T-helper 2 cell treated with Interferon-gamma antibody and Interleukin-4, amounts not matched to agents 100 ng/mL and 5 ng/mL, for 36 hours (primary cell): ENCODE data around the gene BAG3. TPM values are rescaled to one million over a fixed set of nuclear protein-coding genes. Genes with fewer than 3 reads are reported as not detected.
"Not testable (repeated sequence)": the region's sequence is repeated elsewhere in the genome, so short reads cannot be mapped to it uniquely, and the experiment has no call there.

Experiments used
- intact Hi-C: fragments of 100-400 bp; cut with micrococcal nuclease; formaldehyde crosslinking; loops from one replicate; pipeline ENCODE4 v1.15.1; 2023
- total RNA-seq: library from RNA; stranded (reverse); gene quantifications from 2 replicates; pipeline ENCODE4 v1.2.3, GENCODE V29; 2022

BAG3 gene
- total RNA-seq, 1 donor from 2014 or later, result 19.2 TPM

DNA sequence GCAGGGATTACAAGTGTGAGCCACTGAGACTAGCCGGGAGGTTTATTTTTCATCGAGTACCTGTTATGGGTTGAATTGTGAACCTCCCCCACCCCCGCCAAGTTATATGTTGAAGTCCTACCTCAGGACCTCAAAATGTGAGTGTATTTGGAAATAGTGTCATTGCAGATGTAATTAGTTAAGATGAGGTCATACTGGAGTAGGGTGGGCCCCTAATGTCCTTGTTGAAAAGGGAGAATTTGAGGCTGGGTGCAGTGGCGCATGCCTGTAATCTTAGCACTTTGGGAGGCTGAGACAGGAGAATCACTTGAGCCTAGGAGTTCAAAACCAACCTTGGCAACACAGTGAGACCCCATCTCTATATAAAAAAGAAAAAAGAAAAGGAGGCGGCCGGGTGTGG, 10.8 kb upstream of the BAG3 start:
- intact Hi-C loops, result no loop called here

DNA sequence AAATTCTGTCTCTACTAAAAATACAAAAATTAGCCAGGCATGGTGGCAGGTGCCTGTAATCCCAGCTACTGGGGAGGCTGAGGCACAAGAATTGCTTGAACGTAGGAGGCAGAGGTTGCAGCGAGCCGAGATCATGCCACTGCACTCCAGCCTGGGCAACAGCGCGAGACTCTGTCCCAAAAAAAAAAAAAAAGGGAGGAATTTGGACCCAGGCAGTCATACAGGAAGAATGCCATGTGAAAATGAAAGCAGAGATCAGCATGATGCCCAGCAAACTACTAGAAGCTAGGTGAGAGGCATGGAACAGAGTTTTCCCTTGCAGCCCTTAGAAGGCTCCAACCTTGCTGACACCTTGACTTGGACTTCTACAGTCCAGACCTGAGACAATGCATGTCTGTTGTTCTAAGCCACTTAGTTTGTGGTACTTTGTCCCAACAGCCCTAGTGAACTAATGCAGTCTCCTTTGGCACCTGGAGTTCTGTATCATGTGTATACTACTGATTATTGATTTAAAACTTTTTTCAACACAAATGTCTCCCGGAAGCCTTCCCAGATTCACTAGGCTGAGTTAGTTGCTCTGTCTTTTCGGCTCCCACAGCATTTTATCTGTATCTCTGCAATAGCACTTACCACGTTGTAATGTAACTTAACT, 10.2 kb upstream of the BAG3 start:
- intact Hi-C loops, result no loop called here

DNA sequence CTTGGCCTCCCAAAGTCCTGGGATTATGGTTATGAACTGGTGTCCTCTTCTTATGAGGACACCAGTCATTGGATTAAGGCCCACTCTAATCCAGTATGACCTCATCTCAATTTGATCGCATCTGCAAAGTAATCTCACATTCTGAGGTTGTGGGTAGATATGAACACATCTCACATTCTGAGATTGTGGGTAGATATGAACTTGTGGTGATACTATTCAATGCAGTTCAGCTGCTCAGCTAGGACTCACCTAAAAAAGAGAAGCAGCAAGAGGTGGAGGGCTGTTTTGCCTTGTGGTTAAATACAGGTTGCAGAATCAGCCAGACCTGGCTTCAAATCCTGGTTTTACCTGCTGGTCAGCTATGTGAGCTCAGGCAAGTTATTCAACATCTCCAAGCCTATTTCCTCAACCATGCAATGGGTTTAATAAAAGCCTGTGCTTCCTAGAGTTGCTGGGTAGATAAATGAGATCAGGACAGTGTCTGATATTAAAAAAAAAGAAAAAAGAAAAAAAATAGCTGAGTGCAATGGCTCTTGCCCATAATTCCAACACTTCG, 8.5 kb upstream of the BAG3 start:
- intact Hi-C loops, result loop anchor here (1.0 to 2.0 kb wide), 2 partner anchors 8 to 46 kb away; partner anchors contain the start of gene TIAL1

DNA sequence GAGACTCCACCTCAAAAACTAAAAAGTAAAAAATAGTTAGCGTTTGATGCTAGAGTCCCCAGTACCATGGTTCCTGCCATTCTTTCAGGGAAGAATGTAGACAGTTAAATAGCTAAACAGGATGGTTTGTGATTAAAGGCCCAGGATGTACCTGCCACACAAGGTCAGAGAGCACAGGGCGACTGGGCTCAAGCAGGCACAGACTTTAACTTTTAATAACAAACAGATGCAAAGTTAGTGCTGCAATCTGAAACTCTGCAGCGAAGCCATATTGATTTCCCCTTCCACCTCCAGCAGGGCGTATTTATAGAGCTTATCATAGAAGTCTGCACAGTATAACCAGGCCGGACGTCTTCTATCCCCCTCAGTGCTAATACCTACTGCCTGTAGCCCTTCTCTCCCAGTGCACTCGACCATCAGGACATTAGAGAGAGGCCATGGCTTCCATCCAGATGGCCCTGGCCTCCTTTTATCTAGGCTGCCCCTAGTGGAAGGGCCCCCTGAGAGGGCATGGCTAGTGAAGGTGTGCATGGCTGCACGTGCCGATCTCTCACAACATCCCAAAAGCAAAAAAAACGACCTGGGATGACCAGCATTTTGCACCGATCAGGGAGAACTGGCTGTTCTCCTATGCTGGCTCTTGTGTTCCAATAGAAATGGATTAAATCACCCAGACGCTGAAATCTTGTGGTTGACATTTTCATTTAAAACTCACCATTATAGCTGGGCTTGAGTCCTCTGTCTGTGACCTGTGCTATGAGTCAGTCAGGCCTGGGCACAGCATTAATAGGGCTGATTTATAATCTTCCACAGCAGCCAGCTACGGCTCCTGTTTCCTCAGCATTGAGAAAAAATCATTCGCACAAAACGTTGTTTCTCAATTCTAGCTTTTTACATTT, 7.6 kb upstream of the BAG3 start:
- intact Hi-C loops, result loop anchor here (2.0 kb wide), 1 partner anchor 47 kb away; the partner anchor contains the start of gene TIAL1

DNA sequence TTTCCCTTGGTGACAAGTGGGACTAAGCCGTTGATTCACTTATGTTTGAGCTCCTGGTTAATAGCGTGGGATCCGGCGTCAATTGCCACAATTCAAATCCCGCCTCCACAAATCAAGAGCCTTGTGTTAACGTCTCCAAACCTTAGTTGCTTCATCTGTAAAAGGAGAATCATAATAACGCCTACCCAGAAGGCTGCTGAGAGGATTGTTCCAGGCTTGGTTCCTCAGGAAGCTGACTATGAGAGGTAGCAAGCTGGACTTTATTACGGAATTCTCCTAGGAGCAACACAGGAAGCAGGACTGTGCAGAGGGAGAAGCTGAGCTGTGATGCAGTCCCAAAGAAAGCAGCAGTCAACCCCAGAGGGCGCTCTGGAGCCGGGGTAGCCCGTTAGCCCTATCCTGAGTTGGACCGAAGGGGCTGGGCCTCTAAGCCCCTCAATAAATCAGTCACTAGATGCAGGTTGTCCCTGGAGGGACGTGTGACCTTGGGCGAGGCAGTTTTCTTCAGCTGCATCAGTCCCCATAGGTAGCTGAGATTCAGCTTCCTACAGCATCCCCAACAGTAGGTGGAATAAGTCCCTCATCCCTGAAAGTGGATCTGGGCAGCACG, 6.9 kb upstream of the BAG3 start:
- intact Hi-C loops, result no loop called here

DNA sequence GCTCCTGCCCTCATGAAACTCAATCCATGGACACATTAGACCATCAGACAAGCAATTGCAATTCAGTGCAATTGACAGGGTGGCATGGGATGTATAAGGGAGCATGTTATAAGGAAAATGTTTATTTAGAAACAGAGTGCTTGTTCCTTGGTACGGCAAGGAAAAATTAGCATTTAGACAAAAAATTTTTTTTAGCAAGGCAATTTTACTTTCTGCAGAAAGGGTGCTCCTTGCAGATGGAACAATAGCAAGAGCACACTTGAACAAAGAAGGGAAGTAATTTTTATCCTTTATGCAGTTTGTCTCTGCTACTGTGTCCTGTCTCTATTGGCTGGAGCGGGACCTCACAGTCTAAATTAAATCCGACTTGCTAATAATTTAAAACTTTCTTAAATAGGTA, 6.2 kb upstream of the BAG3 start:
- intact Hi-C loops, result no loop called here

DNA sequence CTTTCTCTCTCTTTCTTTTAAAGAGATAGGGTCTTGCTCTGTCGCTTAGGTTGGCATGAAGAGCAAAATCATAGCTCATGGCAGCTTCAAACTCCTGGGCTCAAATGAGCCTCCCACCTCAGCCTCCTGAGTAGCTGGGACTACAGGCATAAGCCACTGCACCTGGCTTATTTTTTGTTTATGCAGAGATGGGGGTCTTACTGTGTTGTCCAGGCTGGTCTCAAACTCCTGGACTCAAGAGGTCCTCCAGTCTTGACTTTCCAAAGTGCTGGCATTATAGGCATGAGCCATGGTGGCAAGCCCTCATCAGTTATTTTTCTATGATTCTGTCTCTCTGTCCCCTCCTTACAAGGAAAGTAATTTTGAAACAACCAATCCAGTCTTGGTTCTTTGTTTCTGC, 1.1 kb upstream of the BAG3 start:
- intact Hi-C loops, result loop anchor here (1.0 to 10.0 kb wide), 5 partner anchors 8 to 568 kb away; partner anchors contain the start of genes EIF3A, GRK5 and PRDX3

DNA sequence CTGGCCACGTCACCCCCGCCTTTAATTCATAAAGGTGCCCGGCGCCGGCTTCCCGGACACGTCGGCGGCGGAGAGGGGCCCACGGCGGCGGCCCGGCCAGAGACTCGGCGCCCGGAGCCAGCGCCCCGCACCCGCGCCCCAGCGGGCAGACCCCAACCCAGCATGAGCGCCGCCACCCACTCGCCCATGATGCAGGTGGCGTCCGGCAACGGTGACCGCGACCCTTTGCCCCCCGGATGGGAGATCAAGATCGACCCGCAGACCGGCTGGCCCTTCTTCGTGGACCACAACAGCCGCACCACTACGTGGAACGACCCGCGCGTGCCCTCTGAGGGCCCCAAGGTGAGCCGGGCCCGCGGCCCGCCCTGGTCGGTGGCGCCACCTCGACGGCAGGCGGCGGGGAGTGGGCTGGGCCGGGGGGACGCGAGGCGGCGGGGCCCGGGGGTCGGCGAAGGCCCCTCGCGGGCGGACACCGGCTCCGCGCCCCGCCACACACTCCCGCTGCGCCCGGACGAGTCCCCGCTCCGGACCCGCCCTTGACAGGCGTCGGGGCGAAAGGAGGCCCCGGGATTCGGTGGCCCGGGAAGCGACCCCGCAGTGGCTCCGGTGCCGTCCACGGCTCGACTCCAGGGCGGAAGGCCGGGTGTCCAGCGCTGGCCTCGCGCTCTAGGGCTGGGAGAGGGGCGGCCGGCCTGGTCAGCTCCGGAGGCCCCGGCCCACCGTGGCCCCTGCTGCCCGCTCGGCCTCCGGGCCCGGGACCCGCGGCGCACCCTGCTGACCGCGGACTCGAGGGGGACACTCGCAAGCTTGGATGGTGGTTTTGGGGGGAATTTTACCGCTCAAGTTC, 557 bp downstream of the BAG3 start:
- intact Hi-C loops, result loop anchor here (1.0 to 10.0 kb wide), 8 partner anchors 54 to 569 kb away; partner anchors contain the start of genes EIF3A, GRK5, PRDX3 and RGS10

DNA sequence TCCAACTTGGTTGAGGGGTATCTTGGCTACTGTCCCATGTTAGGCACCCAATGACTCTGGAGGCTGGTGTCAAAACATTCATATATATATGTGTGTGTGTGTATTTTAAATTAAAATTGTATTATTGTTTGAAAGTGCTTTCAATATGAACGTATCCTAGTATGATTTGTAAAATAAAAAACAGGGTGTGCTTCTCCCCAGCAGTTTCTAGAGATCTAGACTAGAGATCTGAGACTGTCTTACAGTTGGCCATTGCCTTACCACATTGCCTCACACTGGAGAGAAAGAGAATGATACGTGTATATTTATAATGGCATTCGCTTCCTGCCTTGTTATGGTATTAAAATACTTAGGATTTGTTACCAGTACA, 1.2 kb downstream of the BAG3 start:
- intact Hi-C loops, result loop anchor here (1.0 to 10.0 kb wide), 5 partner anchors 150 to 570 kb away; partner anchors contain the start of genes EIF3A, GRK5 and PRDX3

DNA sequence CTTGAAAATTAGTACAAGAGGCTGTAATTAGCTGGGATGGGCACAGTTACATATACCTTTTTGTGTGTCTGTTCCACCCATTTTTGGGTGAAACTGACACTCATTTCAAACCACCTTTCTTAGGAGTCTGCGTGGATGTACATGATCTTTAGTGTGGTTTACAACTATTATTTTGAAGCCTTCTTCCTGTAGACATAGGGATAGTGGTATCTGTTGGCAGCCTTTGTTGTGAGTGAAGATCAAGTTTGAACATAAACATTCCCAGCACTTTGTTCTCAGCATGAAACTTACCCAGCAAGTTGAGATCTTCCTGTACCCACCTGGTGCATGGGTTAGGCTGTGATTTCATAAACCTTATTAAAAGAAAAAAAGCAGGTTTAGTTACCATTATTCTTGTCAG, 2.0 kb downstream of the BAG3 start:
- intact Hi-C loops, result loop anchor here (5.0 to 10.0 kb wide), 4 partner anchors 151 to 571 kb away; partner anchors contain the start of genes EIF3A, GRK5 and PRDX3

DNA sequence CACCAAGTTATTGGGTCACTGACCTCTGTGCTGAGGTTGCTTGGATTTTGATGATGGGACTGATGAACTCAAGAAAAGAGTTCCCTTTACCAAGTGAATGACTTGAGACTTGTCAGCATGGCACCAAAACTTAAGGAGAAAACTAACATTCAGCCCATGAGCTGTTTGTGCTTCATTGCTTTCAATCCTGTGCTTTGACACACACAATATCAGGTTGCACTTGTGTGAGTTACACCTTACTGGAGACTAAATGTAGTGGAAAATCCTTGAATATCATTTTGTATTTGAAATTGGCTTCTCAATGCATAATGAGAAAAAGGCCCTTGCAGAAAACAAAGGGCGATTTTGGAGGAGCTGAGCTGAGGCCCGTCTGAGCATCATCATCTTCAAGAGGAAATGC, 2.7 kb downstream of the BAG3 start:
- intact Hi-C loops, result loop anchor here (5.0 to 10.0 kb wide), 4 partner anchors 152 to 572 kb away; partner anchors contain the start of genes EIF3A, GRK5 and PRDX3

DNA sequence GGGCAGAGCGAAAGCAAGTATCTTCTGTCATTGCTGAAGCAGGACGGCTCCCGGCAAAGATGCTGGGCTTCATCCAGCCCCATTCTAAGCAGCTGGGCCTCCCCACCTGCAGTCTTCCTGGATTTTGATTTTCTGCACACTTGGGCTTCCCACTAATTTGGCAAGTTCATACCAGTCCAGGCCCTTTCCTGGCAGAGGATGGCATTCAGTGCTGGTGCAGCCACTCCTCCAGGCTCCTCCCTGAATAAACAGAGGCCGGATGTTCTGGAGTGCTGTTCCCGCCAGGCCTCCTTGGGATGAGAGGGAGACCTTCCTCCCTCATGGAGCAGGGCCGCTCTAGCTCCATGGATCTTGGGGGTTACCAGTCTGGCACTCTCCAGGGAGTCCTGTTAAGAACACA, 3.4 kb downstream of the BAG3 start:
- intact Hi-C loops, result loop anchor here (5.0 to 10.0 kb wide), 4 partner anchors 152 to 572 kb away; partner anchors contain the start of genes EIF3A, GRK5 and PRDX3

DNA sequence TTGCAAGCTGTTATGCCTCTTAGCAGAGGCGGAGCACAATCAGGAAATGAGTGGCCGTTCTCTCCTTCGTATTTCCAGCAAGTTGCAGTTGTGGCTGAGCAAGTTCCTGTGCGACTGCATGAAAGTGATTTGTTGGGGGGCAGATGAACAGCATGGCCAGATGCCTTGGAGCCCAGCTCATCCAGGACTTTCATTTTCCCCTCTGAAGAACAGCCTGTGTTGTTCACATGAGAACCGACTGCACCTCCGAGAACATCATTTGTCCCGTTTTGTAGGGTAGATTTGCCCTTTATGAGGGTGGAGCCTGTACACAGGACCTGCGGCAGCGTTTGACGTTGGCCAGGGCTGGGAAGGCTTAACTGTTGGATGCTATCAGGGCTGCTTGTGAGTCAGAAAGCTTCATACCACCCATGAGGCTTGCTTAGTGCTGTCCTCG, 4.4 kb downstream of the BAG3 start:
- intact Hi-C loops, result loop anchor here (10.0 kb wide), 1 partner anchor 481 kb away; the partner anchor contains the start of gene PRDX3

DNA sequence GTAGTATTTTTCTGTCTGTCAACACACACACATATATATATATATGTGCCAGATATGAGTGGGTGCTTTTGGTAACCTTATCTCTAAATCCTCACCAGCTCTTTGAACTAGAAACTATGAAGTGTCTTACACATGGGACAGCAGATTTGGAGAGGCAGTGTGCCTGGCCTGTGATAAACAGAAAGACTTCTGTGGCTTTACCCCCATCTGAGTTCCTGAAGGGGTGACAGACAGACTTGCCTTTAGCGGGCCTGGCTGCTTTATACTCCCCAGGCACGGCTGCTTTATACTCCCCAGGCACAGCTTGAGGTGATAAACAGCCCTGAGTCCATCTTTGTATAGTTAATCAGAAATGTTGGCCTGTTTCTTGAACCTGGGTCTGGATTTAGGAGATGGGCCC, 5.6 kb downstream of the BAG3 start:
- intact Hi-C loops, result loop anchor here (10.0 kb wide), 1 partner anchor 482 kb away; the partner anchor contains the start of gene PRDX3

DNA sequence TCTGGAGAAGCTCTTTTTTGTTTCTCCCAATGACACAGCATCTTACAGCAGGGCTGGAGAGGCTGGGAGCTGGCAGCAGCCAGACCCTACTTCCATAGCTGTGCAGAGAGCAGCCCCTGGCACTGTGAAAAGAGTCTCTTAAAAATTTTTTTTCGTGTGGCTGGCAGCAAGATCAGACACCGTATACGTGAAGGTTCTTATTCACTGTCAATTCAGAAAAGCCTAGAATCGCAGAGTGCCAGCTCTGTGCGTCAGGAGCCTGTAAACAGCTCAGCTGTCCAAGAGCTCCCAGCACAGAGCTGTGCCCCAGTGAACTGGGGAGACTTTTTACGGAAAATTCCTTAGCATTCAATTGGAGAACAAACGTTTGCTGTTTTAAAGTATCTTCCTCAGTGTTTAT, 6.5 kb downstream of the BAG3 start:
- intact Hi-C loops, result loop anchor here (10.0 kb wide), 1 partner anchor 483 kb away; the partner anchor contains the start of gene PRDX3

DNA sequence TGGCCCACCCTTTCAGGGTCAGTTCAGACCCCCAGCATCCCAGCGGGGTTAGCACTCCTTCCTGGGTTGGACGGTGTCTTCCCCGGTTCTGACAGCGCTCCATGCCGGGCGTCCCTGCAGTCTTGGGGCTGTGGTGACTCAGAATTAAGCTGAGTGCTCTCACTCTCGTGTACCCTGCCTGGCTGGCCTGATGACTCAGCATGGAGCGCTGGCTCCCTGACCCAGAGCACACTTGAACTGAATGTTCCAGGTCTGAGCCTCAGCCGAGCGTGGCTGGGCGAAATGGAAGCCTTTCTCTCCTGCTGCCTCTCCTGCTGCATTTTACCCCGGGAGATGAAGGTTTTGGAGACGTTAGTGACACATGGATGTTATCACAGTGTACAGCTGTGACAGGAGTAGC, 7.1 kb downstream of the BAG3 start:
- intact Hi-C loops, result loop anchor here (10.0 kb wide), 1 partner anchor 483 kb away; the partner anchor contains the start of gene PRDX3

DNA sequence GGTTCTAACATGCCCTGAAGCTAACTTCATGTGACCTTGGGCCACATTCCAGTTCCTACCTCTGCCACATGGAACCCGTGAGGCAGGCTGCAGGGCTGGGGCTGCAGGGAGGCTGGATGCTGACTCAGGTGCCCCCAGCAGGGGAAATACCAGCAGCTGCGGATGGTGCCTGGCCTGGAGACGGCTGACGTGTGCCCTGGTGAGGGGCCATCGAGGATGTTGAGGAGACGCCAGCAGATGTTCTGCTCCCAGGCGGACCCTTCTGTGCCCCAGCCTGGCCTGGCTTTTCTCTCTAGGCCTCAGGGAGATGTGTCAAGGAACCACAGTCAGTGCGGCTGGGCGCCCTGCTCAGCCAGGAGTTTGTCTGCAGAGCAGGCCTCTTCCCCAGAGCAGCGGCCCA, 8.8 kb downstream of the BAG3 start:
- intact Hi-C loops, result loop anchor here (10.0 kb wide), 1 partner anchor 485 kb away; the partner anchor contains the start of gene PRDX3

DNA sequence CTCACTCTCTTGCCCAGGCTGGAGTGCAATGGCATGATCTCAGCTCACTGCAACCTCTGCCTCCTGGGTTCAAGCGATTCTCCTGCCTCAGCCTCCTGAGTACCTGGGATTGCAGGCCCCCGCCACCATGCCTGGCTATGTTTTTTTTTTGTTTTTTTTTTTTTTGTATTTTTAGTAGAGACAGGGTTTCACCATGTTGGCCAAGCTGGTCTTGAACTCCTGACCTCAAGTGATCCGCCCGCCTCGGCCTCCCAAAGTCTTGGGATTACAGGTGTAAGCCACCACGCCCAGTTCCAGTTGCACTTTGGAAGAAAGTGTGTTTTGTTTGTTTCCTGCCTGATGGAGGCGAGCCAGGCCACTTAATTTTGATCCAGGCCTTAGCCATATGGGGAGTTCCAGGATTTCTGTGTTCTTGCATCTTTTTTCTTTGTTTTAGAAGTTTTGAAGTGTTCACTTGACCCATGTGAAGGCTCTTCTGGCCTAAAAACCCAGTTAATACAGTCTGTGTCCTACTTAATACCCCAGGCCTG, 11.0 kb downstream of the BAG3 start:
- intact Hi-C loops, result not testable (repeated sequence)

DNA sequence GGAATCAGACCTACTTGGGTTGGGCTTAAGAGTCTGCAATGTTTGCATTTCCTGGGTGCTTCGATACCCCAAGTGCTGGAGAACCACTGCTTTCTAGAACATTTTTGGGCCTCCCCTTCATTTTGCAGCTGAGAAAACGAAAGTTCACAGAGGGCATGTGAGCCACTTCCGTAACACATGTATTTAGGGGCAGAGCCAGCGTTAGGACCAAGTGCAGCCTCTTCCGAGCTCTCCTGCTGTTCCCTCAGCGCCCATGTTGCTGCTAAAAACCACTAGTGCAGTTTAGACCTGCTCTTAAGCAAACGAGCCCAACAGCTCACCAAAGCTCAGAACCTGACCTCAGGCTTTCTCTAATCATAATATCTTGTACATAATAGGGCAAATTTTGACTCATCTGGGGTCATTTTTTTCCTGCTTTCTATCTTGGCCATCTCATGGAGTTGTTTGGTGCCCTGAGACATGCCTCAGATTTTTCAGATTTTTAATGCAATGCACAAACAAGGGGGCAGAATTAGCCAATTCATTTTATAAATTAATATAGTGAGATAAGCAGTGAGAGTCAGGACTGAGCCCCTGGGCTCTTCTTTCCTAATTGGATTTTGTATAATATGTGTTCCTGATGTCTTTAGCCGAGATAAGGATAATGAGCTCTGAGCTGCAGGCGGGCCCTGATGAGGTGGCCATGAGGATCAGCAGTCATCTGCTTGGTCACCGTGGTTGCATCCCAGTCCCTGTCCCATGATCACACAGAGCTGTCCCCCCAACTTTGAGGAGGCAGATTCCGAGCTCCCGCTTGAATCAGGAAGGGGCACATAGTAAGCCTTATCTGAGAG, 12.9 kb downstream of the BAG3 start:
- intact Hi-C loops, result no loop called here
